Measurements from ENCODE around the gene ALOX15.
"Not testable (repeated sequence)": the region's sequence is repeated elsewhere in the genome, so short reads cannot be mapped to it uniquely, and the experiment has no call there.

ALOX15 gene

DNA sequence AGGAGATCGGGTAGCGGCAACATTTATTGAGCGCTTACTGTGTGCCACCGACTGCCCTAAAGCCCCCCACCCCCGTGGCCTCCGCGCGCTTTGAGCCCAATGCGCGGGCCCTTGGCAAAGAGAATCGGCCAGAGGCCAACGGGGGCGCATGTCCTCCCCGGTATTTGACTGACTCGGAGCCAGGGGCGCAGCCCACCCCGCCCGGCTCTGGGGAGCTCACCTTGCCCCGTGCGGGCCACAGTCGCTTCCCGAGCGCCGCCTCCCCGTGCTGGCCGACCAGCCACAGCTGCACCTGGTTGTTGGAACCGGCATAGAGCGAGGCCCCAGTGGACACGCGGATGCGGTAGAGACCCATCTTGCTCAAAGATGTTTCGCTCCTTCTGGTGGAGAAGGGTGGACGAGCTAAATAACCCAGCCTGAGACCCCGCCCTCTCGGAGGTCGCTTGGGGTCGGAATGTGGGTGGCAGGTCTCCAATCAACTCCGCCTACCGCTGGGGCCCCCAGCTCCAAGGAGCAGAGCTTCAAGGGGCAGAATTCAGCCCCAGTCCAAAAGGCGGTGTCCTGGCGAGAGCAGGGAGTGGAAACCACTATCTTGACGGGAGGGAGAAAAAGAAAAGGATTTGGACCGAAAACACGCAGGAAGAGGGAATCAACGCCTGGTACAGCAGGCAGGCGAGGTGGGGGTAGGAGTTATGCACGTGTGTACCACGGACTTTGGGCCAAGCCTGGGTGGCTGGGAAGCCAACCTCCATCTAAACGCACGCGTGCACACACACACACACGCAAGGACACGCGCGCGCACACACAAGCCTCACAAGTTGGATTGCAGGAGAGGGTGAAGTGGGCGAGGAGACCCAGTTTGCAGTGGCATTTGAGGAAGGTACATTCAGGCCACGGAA, at the start of gene ALOX15:
TSS of gene ALOX15 (minus strand) at position 382 of the 899 bp plus-strand sequence. CDS start at position 355, 27 bp downstream.
- DNase-seq (ENCODE audit: low read depth in 2 of 2) = no peak

- DNase-seq (ENCODE audit: low read depth in 2 of 2) = no peak
Measured at GRCh38 chr17:4690745-4691144, 49.3 kb upstream of the ALOX15 start.

GRCh38 chr17:4689872-4690271, 48.4 kb upstream of the ALOX15 start:
- DNase-seq (ENCODE audit: low read depth in 2 of 2) = not testable (repeated sequence)

- DNase-seq (ENCODE audit: low read depth in 2 of 2) = not testable (repeated sequence)
Measured at GRCh38 chr17:4683739-4684138, 42.3 kb upstream of the ALOX15 start.

DNA sequence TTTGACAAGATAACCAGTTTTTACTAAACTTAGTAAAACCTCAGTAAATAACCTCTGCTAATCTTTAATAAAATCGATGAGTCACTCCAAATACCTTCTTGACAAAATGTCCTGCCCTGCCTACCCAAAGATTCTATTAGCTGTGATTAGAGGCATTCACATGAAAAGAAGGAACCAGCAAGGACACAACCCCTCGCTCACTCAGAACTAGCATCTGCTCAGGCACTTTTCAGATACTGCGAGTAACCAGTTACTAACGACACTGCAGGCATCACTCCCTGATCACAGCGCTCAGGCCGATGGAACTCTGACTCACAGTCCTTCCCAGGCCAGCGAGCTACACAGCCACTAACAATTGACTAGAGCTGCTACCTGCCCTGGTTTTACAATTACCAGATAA, 38.2 kb upstream of the ALOX15 start:
- DNase-seq (ENCODE audit: low read depth in 2 of 2) = no peak

- DNase-seq (ENCODE audit: low read depth in 2 of 2) = no peak
Measured at GRCh38 chr17:4678448-4679026, 37.1 kb upstream of the ALOX15 start.

DNA sequence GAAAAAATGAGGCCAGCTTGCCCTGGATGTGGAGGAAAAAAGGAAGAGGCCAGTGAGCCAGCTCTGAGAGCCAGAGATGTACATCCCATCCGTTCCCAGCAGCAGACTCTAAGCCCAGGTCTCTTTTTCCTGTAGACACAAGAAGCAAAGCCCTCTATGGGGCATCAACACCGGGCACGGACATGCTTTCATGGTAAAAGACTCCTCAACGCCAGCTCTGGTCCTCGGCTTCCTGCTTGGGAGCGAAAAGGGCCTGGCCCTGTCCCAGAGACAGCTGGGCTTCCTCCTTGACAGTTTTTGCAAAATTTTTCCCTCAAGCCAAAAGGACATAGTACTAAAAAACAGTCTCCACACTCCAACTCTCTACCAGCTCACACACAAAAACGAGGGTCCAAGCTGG, 35.3 kb upstream of the ALOX15 start:
- DNase-seq (ENCODE audit: low read depth in 2 of 2) = no peak

- no peak for DNase-seq (ENCODE audit: low read depth in 2 of 2)
Measured at GRCh38 chr17:4675791-4676190, 34.3 kb upstream of the ALOX15 start.

- no peak for DNase-seq (ENCODE audit: low read depth in 2 of 2)
Measured at GRCh38 chr17:4674685-4674998, 33.2 kb upstream of the ALOX15 start.

DNA sequence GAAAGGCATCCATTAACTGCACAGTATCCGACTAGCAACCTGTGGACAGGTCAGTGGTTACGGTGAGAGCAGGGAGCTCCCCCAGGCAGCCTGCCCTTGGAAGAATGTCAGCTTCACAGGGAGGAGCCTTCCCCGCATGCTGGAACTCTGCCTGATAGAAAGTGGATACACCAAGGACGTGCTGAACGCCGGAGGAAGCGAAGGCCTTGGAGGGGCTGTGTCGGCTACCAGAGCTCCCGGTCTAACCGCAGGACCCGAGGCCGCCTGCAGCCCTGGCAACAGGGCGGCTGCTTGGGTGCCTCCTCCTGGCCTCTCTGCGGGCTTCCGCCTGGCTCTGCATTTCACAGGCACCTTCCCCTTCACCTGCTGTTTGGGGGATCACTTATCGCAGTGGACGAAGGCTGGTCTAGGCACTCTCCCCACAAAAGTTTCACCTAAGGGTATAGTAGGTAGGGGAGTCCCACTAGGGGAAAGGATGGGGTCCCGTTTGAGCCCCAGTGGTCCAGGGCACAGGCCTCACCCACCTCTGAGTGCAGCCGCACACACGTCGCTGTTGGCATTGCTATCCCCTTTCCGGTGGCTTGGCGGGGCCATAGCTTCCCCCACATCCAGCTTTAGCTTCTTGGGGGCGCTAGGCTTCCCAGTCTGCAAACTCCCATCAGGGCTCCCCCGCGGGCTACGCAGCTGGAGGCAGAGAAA, 32.7 kb upstream of the ALOX15 start:
- no peak for DNase-seq (ENCODE audit: low read depth in 2 of 2)

DNA sequence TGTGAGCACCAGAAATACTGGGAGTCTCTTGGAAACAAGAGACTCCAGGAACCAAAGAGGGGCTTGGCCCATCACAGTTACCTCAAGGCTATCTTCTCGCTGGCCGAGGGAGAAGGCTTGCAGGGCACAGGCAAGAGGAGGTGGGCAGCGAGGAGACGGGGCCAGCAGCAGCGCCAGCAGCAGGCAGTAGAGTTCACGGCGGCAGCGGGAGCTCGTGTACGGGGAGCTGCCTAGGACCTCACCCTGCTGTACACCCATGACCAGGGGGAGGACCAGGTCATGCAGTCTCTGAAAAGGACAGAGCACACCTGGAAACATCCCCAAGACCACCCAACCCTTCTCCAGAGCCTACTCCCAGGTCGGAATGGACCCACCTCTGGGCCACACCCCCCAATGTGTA, 31.7 kb upstream of the ALOX15 start:
- no peak for DNase-seq (ENCODE audit: low read depth in 2 of 2)

GRCh38 chr17:4672751-4673150, 31.3 kb upstream of the ALOX15 start:
- DNase-seq (ENCODE audit: low read depth in 2 of 2) = no peak

DNA sequence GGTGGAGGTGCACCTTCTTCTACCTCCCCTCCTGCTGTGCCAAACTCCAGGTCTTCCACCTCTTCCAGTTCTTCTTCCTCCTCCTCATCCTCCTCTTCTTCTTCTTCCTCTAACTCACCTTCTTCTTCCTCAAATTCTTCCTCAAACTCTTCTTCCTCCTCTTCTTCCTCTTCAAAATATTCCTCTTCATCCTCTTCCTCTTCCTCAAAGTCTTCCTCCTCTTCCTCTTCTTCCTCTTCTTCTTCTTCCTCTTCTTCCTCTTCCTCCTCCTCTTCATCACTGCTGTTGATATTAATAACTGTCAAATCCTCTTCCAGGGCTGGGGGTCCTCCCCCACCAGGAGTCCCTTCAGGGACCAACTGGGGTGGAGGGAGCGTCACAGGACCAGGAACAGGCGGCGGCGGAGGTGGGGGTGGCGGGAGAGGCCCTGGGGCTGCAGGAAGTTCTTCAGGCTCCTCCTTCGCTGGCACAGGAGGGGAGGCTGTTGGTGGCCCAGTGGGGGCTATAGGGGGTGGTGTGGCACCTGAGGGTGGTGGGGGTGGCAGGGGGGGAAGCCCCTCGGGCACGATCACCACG, 30.7 kb upstream of the ALOX15 start:
- no peak for DNase-seq (ENCODE audit: low read depth in 2 of 2)

DNA sequence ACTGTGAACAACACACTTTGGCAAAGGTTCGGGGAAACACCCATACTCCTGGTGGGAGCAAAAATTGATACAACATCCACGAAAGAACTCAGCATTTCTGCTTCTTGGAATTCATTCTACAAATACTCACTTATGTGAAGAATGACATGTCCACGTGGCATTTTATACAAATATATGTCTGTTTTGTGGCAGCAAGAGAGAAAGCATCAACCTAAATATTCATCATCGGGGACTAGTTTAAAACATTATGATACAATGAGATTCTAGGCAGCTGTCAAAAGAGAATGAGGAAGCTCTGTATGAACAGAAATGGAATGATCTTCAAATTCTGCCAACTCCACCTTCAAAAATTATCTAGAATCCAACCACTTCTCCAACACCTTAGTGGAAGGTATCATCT, 25.7 kb upstream of the ALOX15 start:
- DNase-seq (ENCODE audit: low read depth in 2 of 2) = no peak

DNA sequence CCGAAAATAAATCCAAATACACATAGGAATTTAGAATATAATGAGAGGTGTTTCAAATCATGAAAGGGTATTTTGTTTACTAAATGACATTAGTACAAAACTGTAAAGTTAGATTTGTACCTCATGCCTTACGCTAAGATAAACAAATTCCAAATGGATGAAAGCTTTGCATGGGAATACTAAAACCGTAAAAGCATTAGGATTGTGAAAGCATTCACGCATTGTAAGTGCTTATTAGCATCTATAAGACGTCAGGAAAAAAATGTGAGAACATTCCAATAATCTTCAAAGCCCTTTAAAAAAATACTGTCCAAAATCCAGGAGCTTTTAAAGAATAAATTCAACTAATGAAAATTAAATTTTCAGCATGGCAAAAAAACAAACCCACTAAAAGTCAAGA, 24.8 kb upstream of the ALOX15 start:
- no peak for DNase-seq (ENCODE audit: low read depth in 2 of 2)

- no peak for DNase-seq (ENCODE audit: low read depth in 2 of 2)
Measured at GRCh38 chr17:4665027-4665426, 23.5 kb upstream of the ALOX15 start.

GRCh38 chr17:4664230-4664629, 22.8 kb upstream of the ALOX15 start:
- DNase-seq (ENCODE audit: low read depth in 2 of 2) = no peak

DNA sequence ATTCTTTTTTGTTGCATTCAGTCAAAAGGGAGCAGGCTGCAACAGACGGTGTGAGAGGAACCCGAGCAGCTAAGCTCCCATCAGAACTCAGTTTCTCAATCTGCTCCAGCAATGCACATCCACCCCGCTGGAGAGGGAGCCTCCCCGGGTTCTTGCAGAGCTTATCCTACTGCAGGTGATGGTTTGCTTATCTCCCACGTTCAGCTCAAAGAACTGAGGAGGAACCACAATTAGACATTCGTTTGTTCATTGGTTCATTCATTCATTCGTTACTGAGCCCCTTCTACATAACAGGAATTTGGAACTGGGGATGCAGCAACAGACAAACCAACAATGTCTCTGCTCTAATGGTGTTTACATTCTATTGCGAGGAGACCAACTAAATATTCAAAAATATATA, 22.2 kb upstream of the ALOX15 start:
- no peak for DNase-seq (ENCODE audit: low read depth in 2 of 2)

DNA sequence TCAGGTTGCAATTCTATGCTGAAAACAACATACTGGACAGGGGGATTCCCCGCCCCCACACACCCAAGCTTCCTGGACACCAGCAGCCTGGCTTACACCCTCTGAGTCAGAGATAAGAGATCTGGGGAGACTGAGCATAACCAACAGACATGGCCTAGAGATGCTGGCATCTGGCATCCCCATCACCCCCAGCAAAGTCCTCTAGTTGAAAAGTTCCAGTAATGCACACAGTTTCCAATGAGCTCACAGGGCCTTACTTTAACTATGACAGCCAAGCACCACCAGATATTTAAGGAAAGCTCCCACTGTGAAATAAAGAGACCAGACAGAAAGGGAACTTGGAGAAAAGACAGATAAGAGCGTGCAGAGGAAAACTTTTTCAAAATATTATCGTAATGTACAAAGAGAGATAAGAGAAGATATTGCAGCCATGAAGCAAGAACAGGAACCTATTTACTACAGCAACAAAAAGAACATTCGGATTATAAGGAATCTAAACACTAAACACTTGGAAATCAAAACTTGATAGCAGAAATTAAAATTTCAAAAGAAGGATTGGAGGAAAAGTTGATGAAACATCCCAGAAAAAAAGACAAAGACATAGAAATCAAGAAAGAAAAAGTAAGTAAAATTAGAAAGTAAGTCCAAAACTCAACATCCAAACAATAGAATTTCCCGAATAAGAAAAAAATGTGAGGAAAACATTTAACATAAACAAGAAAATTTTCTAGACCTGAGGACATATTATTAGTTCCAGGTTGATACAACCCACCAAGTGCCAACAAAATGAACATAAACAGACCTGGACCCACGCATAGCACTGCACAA, 17.2 kb upstream of the ALOX15 start:
- DNase-seq (ENCODE audit: low read depth in 2 of 2) = peak in 1 of 2 donors; percentile 8

- no peak for DNase-seq (ENCODE audit: low read depth in 2 of 2)
Measured at GRCh38 chr17:4657678-4658077, 16.2 kb upstream of the ALOX15 start.

DNA sequence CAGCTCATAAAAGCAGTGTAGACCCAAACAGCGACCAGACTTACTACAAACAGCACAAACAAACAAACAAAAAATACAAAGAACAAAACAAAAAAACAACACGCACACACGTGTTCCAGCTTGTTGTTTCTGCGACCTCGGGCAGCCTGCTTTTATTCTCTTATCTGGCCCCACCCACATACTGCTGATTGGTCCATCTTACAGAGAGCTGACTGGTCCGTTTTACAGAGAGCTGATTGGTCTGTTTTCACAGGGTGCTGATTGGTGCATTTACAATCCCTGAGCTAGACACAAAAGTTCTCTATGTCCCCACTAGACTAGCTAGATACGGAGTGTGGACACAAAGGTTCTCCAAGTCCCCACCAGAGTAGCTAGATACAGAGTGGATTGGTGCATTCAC, 14.5 kb upstream of the ALOX15 start:
- DNase-seq (ENCODE audit: low read depth in 2 of 2) = not testable (repeated sequence)

DNA sequence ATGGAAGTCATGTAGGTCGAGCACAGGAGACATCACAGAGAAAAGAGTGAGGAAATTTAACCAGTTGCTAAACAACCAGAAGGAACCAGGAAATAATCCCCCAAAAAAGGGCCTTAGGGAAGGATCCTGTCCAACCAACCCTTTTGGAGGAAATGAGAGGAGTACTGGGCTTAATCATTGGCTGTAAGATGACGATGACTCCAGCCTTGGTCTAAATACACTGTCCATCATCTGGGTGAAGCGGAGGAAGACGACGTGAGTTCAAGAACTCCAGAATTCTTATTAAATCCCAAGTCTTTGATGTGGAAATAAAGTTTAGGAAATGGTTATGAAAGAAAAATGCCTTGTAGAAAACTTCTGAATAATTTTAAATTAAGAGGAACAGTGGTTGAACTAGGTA, 11.5 kb upstream of the ALOX15 start:
- DNase-seq (ENCODE audit: low read depth in 2 of 2) = no peak

Measured in stimulated activated CD4-positive, alpha-beta T cell treated with anti-CD3 and anti-CD28 coated beads, Interleukin-1b, Interleukin-23, amount 100 ng/mL, for 4 hours (primary cell).